Suppressor macrophage (primary cell): ENCODE data around the gene CCDC27.
A peak's percentile ranks its signal among the peaks of the same experiment; 100 is the strongest.

Experiments
- DNase-seq, 4 experiments: peaks; one replicate each; pipeline ENCODE4 v3.0.0-alpha.2; 2020 to 2022

CCDC27 gene

DNA sequence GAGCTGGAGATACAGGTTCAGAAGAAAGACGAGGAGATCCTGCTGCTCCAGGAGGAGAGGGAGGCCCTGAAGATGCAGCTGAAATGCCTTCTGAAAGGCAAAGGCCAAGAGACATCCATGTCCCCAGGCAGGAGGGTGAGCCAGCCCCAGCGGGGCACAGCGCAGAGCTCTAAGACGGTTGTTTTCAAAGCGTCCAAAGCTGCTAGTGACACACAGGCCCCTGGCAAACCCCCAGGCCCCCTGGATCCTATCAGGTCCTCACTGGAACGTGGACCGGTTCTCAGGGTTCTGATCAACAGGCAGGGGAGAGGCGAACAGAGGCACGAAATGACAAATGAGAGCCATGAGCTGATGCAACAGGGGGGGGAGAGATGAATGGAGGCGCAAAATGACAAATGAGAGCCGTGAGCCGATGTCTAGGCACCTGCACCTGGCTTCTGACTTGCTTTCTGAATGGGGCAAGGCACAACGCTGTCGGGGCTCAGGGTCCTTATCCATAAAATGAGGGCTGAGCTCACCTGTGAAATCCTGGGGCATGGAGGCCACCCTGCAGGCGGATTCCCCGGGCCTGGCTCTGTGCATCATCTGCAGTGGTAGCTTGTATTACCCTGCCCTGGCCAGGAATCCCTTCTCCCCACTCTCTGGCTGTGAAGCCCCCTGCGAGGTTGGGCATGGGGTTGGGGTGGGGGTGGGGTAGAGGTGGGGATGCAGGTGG lies 9.2 kb downstream of the CCDC27 start:
- DNase-seq: no peak

GRCh38 chr1:3762151-3762872 lies 10.1 kb downstream of the CCDC27 start:
- DNase-seq: no peak

- no peak for DNase-seq
Measured at GRCh38 chr1:3762873-3763228, 10.6 kb downstream of the CCDC27 start.

- no peak for DNase-seq
Measured at GRCh38 chr1:3763351-3764125, 11.3 kb downstream of the CCDC27 start.

DNA sequence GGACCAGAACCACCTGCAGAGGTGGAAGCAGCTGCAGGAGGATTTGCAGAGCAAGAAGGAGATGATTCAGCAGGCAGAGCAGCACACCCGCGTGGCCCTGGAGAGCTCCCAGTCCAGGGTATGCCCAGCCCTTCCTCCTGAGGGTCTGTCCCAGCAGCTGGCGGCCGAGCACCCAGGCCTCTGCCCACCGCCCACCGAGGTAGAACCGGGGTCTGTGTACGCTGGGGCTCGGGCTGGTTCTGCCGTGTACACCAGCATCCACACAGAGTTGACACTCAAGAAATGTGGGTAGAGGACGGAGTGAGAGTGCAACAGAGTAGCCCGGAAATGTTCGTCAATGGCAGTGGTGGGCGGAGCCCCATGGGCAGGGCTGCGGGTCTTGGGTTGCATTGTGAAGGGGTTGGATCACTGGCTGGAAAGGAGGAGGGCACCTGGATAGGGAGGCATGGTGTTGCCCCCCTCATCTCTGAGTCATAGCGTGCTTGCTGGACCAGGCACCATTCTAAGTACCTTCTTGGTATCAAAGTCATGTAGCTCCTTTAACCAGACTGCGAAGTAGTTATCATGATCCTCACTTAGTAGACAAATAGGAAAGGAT lies 15.2 kb downstream of the CCDC27 start:
- DNase-seq: no peak

- no peak for DNase-seq
Measured at GRCh38 chr1:3768811-3769390, 16.7 kb downstream of the CCDC27 start.

DNA sequence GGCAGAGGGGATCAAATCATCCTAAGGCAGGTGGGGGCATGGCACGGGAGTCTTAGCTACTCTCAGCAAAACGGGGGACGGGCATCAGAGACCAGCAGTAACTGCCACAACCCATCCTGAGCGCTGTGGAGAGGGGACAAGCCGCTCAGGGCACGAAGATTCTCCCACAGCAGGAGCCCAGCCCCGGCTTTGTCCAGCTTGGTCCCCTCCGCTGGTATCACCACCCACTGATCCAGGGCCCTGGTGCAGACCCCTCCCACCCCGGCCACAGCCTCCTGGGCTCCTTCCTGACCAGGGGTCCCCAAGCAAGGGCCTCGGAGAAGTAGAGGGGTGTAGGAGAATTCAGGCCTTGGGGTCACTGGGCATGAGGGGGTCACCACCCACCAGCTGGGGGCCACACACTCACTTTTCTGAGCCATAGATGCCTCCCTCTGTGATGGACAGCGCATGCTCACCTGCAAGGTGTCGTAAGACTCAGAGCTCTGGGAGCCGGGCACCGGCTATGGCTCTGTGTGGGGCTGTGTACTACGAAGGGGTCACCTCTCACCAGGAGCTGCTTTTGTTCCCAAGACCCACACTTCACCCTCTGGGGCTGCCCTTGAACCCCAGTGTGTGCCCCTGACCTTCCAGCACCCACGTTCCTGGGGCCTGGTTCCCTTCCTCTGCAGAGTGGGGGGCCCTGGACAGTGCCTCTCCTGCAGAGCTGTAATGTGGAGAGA lies 18.0 kb downstream of the CCDC27 start:
- no peak for DNase-seq

DNA sequence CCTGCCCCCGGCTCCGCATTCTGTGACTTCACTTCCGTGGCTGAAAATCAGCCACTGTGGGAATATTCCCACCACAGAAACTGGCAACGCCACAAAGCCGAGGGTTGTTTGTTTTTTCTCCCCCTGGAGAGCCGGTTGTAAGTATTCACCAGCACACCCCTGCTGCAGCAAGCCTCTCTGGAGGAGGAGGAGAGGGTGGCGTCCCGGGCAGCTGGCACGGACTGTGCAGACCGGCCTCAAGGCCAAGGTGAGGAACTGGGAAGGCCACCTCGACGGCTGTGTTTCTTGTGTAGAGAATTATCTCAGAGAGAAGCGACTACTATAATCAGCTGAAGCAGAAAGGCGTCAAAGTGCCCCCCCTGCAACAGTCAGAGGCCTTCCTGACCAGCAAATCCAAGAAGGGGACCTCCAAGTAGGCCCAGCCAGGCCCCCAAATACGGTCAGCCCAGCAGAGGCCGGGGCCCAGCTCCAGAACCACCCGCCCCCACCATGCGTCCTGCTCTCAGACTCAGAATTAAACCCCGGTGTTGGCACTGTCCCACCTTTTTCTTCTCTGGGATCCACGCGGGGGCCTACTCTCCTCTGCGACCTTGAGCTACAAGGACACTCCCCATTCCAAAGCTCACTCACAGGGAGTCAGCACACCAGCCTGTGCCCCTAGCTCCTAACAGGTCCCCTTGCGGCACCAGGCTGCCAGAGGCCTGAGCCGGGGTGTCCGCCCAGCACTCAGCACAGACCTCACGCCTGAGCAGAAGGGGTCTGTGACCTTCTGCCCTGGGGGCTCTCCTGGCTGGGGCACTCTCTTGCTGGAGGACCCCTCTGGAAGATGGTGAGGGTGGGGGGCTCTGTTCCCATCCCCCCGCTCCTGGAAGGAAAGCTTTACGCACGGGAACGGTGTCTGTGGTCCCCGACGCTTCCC lies 19.1 kb downstream of the CCDC27 start:
- no peak for DNase-seq

DNA sequence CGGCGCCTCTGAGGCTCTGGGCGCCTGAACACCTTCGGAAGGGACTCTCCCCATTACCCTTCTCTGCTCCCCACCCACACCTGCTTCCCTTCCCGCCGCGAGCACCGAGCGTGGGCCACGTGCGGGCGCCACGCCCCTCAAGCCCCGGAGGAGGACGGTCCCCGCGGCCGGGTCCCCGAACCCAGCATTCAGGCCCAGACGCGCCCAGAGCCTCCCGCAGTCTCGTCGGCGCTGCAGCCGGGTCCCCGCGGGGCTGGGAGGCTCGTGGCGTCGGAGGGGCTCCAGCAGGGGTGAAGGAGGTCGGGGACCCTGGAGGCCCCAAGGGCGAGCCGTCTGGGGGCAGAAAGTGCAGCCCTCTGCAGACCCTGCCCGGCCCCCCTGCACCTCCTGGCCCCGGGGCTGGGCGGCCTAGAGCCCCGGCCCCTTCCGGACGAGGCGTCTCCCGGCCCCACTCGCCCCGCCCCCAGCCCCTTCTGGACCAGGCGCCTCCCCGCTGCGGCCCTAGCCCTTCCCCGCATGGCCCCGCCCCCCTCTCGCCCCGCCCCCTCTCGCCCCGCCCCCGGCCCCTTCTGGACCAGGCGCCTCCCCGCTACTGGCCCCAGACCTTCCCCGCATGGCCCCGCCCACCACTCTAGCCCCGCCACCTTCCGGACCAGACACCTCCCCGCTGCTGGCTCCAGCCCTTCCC lies 19.9 kb downstream of the CCDC27 start:
- peak; percentile 64 to 87 (median 76) for DNase-seq

DNA sequence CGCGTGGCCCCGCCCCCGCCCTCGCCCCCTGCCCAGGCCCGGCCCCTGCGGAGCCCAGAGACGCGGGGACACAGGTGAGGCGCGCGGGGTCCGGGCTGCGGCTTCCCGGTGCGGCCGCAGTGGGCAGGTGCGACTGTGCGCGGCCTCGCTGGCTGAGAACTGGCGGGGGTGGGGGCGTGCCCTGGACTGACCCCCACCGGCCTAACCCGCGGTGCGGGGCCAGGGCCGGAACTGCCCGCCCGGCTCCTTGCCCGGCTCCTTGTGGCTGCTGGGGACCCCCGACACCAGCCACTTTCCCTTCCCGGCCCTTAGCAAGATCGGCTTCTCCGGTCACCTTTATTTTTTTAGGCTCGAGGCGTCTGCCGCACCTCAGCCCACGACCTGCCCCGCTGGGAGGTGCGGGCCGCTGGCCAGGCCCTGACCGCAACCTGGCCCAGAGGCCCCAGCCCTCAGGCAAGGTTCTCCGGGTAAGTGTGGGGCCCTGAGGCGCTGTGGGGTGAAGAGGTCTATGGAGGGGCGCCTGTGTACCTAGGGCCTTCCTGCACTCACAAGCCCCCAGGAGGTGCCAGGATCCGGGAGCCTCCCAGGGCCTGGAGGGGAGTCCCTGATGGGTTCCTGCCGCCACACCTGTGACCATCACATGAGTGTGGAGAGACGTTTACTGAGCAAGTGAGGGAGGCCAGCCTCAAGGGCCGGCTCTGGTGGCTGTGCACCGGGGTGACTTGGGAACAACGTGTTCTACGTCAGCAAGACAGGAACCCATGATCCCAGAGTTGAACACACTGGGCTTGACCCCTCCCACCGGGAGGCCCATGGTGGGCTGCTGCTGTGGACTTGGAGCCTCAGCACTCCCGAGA lies 20.7 kb downstream of the CCDC27 start, which contains the start of gene SMIM1:
Gene SMIM1 (plus strand): TSS at position 35 of the 857 bp plus-strand sequence. CDS start 2,625 bp downstream, outside the sequence.
- no peak for DNase-seq

DNA sequence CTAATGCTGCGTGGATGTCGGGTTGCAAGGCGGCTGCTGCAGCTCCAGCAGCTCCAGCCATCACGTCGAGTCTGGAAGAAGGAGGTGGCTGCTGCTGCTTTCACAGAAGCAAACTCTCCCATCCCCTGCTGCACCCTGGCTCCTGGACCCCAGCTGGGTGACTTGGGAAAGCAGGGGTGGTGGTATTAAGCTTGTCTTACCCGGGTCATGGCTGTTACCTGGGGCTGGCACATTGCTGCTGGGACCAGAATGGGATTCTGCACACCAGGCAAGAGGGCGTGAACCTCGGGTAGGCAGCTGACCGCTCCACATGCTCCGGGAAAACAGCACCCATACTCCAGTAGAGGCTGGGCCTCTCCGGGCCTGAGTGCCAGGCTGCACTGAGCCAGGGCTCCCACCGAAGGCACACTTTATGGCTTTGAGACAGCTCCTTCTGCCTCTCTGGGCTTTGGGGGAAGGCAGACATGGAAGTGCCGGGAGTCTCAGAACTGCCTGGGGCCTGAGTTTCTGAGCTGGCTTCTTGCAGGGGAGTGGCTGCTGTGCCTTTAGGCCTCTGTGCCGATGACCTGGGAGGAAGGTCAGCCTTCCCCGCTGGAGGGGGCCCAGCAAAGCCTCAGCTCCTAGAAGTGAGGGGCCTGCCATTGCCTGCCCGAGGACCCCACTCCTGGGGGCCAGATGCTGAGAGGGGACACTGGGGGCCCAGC lies 21.5 kb downstream of the CCDC27 start:
- no peak for DNase-seq

- no peak for DNase-seq
Measured at GRCh38 chr1:3774276-3774945, 22.2 kb downstream of the CCDC27 start.

DNA sequence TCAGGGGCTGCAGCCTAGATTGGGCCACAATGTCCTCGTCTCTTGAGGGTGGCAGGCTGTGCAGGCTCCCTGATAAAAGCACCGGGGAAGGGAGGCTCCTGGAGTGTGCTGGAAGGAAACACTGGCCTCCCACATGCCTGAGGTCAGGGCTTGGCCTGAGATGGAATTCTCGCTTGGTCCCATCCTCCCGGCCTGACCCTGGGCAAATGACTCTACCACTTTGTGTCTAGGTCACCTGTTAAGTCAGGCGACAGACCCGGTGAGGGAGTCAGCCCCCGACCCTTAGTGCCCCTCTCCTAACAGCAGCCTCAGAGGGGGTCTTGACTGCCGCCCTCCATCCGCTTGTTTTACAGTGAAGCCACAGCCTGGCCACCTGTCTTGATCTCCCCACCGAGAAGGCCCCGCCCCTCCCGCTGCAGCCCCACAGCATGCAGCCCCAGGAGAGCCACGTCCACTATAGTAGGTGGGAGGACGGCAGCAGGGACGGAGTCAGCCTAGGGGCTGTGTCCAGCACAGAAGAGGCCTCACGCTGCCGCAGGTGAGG lies 22.8 kb downstream of the CCDC27 start:
- DNase-seq: no peak

DNA sequence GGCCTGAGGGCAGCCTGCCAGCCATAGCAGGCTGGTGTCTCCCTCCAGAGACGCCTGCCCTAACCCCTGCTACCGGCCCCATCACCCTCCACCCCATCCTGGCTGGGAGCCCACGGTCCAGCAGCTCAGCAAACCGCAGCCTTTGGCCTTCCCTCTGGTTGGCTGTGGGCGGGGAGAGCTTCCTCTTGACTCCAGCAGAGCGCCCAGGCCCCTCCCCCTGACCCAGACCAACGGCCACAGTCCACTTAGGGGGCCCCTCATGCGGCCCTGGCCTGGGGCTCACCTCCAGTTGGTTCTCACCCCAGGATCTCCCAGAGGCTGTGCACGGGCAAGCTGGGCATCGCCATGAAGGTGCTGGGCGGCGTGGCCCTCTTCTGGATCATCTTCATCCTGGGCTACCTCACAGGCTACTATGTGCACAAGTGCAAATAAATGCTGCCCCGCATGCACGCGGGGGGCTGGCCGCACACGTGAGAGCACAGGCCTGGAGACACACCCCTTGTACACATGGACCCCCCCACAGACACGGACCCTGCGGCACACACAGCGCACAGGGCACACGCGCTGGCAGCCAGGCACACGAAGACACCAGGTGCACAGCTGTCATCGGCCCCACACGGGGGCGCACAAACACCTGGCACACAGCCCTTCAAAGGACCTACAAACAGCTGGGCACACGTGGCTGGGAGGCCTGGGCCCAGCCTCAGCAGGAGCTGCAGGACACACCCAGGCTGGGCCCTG lies 23.4 kb downstream of the CCDC27 start:
- peak; percentile 70 to 90 (median 82) for DNase-seq

DNA sequence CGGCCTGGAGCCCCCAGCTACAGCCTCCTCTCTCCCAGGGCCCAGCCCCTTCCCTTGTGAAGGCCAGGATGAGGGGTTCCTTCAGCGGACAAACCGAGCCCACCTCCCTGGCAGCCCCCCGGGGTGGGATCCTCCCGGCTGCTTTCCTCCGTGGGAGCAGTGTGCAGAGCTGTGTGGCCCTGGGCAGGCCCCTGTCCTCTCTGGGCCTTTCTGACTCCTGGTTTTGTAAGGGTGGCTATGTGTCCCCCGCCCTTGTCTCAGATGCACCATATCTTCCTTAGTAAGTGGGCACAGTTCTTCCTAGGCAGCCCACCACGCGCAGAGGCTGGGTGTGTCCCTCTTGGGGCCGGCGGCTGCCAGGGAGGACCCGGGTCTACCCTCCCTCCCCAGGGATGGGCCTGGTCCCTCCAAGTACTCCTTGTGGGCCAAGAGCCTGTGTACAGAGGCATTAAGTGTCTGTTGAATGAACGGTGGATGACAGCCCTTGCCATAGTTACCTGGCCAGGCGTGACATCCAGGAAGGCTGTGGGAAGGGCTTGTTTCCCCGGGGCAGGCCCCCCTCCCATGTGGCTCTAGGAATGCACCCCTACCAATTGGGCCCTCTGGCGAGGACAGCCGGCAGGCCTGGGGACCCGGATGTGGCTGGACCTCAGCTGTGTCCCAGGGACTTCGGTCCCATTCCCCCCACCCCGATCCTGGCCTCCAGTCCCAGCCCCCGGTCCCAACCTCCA lies 24.1 kb downstream of the CCDC27 start:
- no peak for DNase-seq

DNA sequence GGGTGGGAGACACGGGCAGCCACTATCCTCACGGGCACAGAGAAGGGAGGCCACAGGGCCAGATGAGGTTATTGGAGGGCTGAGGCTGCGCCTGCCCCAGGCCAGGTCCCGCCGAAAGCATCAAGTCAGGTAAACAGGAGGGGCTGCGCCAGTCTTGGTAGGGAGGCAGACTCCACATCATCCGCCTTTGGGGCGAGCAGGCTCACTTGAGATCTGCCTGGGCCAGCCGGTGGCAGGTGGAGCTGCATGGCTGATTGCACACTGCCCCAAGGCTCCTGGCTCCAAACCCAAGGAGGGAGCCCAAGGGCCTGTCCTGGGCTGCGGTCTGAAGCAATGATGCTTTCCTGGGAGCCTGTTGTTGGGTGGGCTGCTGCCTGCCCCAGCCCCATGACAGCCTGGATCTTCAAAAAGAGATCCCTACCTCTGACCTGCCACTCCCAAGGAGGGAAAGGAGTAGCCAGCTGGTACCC lies 24.9 kb downstream of the CCDC27 start:
- no peak for DNase-seq
